HG03354 (cell line): ENCODE measurements around the gene JPH3.
"Not testable (repeated sequence)": the region's sequence is repeated elsewhere in the genome, so short reads cannot be mapped to it uniquely, and the experiment has no call there.

Experiments used
- ATAC-seq: cut with Tn5 transposase; IDR thresholded peaks from one replicate; pipeline ENCODE4 v1.9.1; 2021; ENCODE audit warnings: mild to moderate bottlenecking; ENCODE audit not compliant: unreplicated experiment, poor library complexity, severe bottlenecking

JPH3 gene

GRCh38 chr16:87723226-87723623 is 120.9 kb downstream of the JPH3 start:
- ATAC-seq: peak; percentile 61

- ATAC-seq: peak; percentile 59
Measured at GRCh38 chr16:87724490-87725291, 122.4 kb downstream of the JPH3 start.

- no peak for ATAC-seq
Measured at GRCh38 chr16:87725596-87726235, 123.4 kb downstream of the JPH3 start.

DNA sequence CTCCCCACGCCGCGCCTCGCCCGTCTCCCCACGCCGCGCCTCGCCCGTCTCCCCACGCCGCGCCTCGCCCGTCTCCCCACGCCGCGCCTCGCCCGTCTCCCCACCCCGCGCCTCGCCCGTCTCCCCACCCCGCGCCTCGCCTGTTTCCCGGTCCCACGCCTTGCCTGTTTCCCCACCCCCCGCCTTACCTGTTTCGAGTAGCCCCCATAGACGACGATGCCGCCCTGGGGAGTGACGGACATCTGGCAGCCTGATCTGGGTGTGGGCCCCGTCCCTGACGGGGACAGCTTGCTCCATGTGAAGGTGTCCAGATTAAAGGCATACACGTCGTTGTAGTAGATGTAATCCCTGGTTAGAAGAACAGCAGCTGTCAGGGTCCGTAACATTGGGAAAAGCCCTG is 124.3 kb downstream of the JPH3 start:
- ATAC-seq: not testable (repeated sequence)

DNA sequence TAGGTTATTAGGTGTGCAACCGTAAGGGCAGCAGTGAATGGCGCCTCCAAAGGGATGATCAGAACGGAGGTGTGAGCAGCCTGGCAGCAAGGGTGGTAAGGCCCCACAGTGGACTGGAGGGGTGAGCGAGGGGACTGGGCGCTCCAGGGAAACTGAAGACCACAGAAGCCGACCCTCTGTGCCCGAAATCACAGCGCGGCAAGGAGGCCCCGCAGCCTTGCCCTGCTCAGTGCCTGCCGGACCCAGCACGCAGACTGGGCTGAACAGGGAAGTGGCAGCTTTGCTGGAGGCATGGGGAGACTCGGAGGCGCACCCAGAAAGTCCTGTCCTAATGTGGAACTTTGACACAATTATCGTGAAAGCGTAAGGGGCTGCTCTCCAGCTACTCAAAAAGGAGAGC is 125.0 kb downstream of the JPH3 start:
- no peak for ATAC-seq

DNA sequence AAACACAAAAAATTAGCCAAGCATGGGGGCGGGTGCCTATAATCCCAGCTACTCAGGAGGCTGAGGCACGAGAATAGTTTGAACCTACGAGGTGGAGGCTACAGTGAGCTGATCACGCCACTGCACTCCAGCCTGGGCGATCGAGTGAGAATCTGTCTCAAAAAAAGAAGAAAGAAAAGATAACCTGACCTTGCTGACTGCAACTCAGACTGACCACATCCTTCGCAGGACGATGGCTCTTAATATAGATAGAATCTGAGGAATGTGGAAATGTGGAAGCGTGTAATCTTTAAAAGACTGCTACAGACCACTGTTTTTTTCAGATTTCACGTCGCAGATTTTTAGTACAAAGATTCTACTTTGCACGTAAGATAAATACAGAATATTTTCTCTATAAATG is 125.7 kb downstream of the JPH3 start:
- no peak for ATAC-seq

DNA sequence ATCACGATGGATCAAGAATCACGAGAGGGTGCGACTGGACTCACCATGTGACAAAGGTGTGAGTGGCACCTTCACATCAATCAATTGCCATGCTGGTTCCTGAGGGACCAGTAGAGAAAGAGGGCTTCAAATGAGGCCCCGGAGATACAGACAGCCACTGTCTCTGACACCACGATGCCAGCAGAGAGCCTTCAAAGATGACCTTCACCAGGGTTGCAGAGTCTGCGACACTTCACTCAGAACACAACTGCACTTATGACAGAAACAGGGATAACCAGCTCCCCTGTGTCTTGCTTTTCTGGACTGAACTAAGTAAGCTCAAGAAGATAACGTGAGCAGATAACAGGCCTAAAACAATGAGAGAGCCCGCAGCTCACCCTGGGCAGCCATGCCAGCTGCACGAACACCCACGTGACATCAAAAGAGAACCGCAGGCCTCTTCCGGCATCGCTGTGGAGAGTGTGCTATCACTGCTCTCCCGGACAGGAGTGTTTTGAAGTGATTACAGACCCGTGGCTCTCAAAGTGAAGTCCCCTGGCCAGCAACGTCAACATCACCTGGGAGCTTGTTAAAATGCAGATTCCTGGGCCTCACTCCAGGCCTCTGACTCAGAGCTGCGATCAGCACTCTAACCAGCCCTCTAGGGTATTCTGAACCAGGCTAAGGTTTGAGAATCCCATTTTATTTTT is 127.1 kb downstream of the JPH3 start:
- no peak for ATAC-seq

GRCh38 chr16:87731607-87732006 is 129.3 kb downstream of the JPH3 start:
- no peak for ATAC-seq

DNA sequence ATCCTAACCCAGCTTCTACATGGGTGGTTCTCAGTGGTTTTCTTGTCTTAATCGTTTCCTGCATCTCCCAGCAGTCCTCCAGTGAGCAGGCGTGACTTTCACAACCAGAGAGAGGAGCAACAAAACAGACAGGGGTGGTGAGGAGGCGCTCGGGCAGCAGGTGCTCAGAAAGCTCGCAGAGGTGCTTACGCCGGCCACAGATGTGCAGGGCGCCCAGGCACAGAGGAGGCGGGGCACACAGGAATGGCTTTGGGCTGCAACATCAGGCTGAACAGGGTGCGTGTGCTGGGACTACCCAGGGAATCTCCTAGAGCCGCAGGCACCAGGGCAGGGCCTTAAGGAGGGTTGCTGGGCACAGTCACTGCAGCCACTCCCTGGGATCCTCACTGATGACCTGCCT is 130.9 kb downstream of the JPH3 start:
- ATAC-seq: no peak

- no peak for ATAC-seq
Measured at GRCh38 chr16:87734644-87735043, 132.3 kb downstream of the JPH3 start.

GRCh38 chr16:87735270-87736007 is 133.1 kb downstream of the JPH3 start:
- no peak for ATAC-seq

- no peak for ATAC-seq
Measured at GRCh38 chr16:87736008-87736382, 133.7 kb downstream of the JPH3 start.

GRCh38 chr16:87739801-87740200 is 137.5 kb downstream of the JPH3 start:
- no peak for ATAC-seq

DNA sequence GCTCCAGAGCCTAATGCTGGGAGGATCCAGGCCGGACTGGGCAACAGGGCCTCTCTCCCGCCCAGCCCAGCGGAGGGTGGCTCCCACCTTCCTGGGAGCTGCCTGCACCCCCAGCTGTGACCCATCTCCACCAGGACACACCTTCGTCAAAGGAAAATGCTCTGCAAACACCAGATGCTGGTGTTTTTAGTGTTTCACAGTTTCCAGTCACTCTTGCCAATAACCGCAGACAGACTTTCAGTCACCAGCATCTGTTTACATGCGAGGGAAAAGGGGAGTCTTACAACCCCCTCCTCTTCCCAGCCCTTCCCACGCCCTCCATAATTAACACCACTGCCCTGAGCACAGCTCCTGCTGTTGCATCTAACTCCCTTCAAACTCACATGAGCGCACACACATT is 138.1 kb downstream of the JPH3 start:
- ATAC-seq: no peak

DNA sequence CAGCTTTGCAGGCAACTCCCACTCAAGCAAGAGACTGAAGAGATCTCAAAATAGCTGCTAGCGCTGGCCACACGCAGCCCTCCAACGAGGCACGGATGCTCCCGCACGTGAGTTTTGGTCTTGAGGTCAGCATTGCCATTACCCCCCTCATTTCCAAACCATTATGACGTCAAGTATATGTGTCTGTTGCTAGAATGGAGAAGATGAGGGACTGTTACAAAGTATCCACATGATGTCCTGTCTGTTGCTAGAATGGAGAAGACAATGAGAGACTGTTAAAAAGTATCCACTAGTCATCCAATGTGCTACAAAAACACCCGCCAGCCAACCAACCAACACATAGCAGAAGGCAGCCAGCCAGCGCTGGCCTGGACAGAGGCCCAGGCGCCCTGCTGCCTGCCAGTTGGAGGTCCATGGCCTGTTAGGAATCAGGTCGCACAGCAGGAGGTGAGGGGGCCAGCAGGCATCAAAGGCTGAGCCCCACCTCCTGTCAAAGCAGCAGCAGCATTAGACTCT is 138.7 kb downstream of the JPH3 start:
- ATAC-seq: no peak

DNA sequence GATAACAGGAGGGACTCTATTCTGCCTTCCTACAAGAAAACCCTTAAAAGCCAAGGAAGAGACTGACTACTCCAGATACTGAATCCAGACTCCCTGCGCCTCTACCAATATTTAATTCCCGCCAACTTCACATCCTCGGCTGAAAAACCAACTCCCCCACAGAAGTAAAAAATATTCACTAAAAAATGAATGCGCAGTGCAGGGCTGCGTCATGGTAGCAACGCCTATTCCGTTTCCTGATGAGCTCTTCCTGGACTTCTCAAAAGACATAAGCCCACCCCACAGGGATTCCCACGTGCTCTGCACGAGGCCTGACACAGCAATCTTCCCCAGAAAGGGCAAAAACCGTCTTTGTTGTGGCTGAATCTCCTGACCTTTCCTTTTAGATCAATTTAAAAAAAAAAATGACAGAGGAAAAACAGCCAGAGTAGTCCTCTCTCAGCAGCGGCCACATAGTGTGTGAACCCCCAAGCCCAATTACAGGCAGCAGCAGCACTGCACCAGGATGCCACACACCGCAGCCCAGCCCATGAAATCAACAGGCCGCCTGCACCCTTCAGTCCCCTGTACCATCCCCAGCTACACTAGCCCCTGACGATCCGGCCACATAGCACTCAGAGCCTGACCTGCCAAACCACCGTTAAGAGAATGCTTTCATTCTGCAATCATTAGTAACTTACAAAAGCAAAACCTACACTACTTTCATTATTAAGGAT is 139.6 kb downstream of the JPH3 start:
- no peak for ATAC-seq

DNA sequence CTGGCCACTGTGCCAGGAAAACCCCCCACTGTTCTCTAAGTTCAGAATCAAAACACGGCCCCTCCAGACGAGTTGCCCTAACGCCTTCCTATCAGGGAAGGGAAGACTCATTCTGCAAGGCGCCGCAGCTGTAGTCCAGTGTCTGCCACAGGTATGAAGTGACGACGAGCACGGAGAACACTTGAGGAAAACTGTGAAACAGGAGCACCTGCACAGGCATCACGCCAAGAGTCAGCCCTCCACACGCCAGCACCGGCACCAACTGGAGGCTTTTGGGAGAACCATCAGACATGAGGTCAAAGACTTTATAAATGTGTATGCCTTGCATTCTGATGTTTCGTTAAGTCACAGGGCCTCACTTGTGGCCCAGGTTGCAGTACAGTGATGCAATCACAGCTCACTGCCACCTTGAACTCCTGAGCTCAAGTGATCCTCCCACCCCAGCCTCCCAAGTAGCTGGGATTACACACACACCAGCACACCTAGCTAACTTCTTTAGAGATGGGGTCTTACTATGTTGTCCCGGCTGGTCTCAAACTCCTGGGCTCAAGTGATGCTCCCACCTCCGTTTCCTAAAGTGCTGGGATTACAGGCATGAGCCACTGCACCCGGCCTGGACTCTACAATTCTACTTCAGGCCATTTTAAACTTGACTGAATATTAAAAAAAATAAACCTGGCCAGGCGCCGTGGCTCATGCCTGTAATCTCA is 140.6 kb downstream of the JPH3 start:
- no peak for ATAC-seq

GRCh38 chr16:87744750-87745514 is 142.6 kb downstream of the JPH3 start:
- ATAC-seq: no peak
